GM23338 (cell line): Measurements from ENCODE around the gene KLK6. TPM values are rescaled to one million over a fixed set of nuclear protein-coding genes. Genes with fewer than 3 reads are reported as not detected.

ENCODE experiments used
- ATAC-seq: fragments of 200-7000 bp; cut with Tn5 transposase; 3 replicates; pipeline ENCODE4 v1.9.1; 2020
- DNase-seq: peaks from one replicate; pipeline ENCODE4 v3.0.0-alpha.2; 2015; ENCODE audit warnings: low spot score
- H2AFZ ChIP-seq: fragments of 200-600 bp; sonication (generic); 2 replicates; pipeline ENCODE4 v1.8.0; 2016; ENCODE audit warnings: antibody characterized with exemption, mild to moderate bottlenecking, moderate library complexity
- H3F3A ChIP-seq: fragments of 200-600 bp; sonication (generic); replicated peaks from 2 replicates; pipeline ENCODE4 v1.8.0; 2017; ENCODE audit warnings: antibody characterized with exemption, mixed run types, low read depth
- H3K27ac ChIP-seq: fragments of 200-600 bp; sonication (generic); 2 replicates; pipeline ENCODE4 v1.6.1; 2016; ENCODE audit warnings: low read depth
- H3K27me3 ChIP-seq: fragments of 200-600 bp; sonication (generic); 2 replicates; pipeline ENCODE4 v1.8.0; 2016; ENCODE audit warnings: mild to moderate bottlenecking, mixed run types, moderate library complexity; ENCODE audit not compliant: insufficient read depth
- H3K36me3 ChIP-seq: fragments of 200-600 bp; sonication (generic); 2 replicates; pipeline ENCODE4 v1.8.0; 2016; ENCODE audit warnings: mild to moderate bottlenecking; ENCODE audit not compliant: insufficient read depth
- H3K4me1 ChIP-seq: fragments of 200-600 bp; sonication (generic); 2 replicates; pipeline ENCODE4 v1.8.0; 2016; ENCODE audit warnings: mild to moderate bottlenecking, moderate library complexity; ENCODE audit not compliant: insufficient read depth
- H3K4me2 ChIP-seq: fragments of 200-600 bp; sonication (generic); 2 replicates; pipeline ENCODE4 v1.7.1; 2017; ENCODE audit warnings: mixed run types
- H3K4me3 ChIP-seq: fragments of 200-600 bp; sonication (generic); 2 replicates; pipeline ENCODE4 v1.6.1; 2016; ENCODE audit warnings: mixed run types
- H3K79me2 ChIP-seq: fragments of 200-600 bp; sonication (generic); replicated peaks from 2 replicates; pipeline ENCODE4 v1.8.0; 2017; ENCODE audit warnings: mild to moderate bottlenecking; ENCODE audit not compliant: insufficient read depth
- H3K9me2 ChIP-seq: fragments of 200-600 bp; sonication (generic); 2 replicates; pipeline ENCODE4 v1.8.0; 2017; ENCODE audit not compliant: insufficient read depth
- H4K20me1 ChIP-seq: fragments of 200-600 bp; sonication (generic); replicated peaks from 2 replicates; pipeline ENCODE4 v1.8.0; 2017; ENCODE audit warnings: mild to moderate bottlenecking; ENCODE audit not compliant: insufficient read depth
- H3K27ac Mint-ChIP-seq: 2 replicates; pipeline ENCODE4 v1.8.0; 2020; ENCODE audit warnings: inconsistent platforms, mild to moderate bottlenecking, moderate library complexity, mixed read lengths
- H3K27me3 Mint-ChIP-seq: 3 replicates; pipeline ENCODE4 v1.8.0; 2022; ENCODE audit warnings: low read depth, mild to moderate bottlenecking, moderate library complexity, mixed read lengths, inconsistent platforms; ENCODE audit not compliant: insufficient read depth, poor library complexity
- H3K36me3 Mint-ChIP-seq: 3 replicates; pipeline ENCODE4 v1.8.0; 2021; ENCODE audit warnings: low read depth, mild to moderate bottlenecking, inconsistent platforms, moderate library complexity, mixed read lengths
- H3K4me1 Mint-ChIP-seq: 3 replicates; pipeline ENCODE4 v1.8.0; 2020; ENCODE audit warnings: mild to moderate bottlenecking, inconsistent platforms, mixed read lengths
- H3K4me3 Mint-ChIP-seq: 3 replicates; pipeline ENCODE4 v1.8.0; 2021; ENCODE audit warnings: moderate library complexity, mild to moderate bottlenecking, inconsistent platforms, mixed read lengths
- H3K9me3 Mint-ChIP-seq: 3 replicates; pipeline ENCODE4 v1.8.0; 2020; ENCODE audit warnings: moderate library complexity, mild to moderate bottlenecking, inconsistent platforms, mixed read lengths
- ETS1 ChIP-seq: IDR thresholded peaks from 2 replicates; pipeline ENCODE4 v1.6.1; 2016; ENCODE audit warnings: antibody characterized with exemption
- EZH2 ChIP-seq: fragments of 200-600 bp; sonication (generic); IDR thresholded peaks from one replicate; pipeline ENCODE4 v1.8.0; 2017; ENCODE audit warnings: antibody characterized with exemption, mild to moderate bottlenecking, low read depth; ENCODE audit not compliant: unreplicated experiment
- EZH2phosphoT487 ChIP-seq: fragments of 200-600 bp; sonication (generic); IDR thresholded peaks from one replicate; pipeline ENCODE4 v1.8.1; 2018; ENCODE audit warnings: antibody characterized with exemption; ENCODE audit not compliant: unreplicated experiment
- JUNB ChIP-seq: IDR thresholded peaks from one replicate; pipeline ENCODE4 v1.6.1; 2016; ENCODE audit warnings: antibody characterized with exemption; ENCODE audit not compliant: unreplicated experiment
- NANOG ChIP-seq: IDR thresholded peaks from 2 replicates; pipeline ENCODE4 v1.6.1; 2016; ENCODE audit warnings: antibody characterized with exemption, borderline replicate concordance
- POLR2AphosphoS5 ChIP-seq: IDR thresholded peaks from 2 replicates; pipeline ENCODE4 v1.6.1; 2016; ENCODE audit warnings: antibody characterized with exemption, low read depth
- REST ChIP-seq: IDR thresholded peaks from one replicate; pipeline ENCODE4 v1.6.1; 2018; ENCODE audit warnings: antibody characterized with exemption; ENCODE audit not compliant: unreplicated experiment
- STAT1 ChIP-seq: IDR thresholded peaks from one replicate; pipeline ENCODE4 v1.6.1; 2016; ENCODE audit warnings: antibody characterized with exemption; ENCODE audit not compliant: unreplicated experiment
- ZNF114 ChIP-seq: fragments of 250-450 bp; sonication (Bioruptor Pico); IDR thresholded peaks from 2 replicates; pipeline ENCODE4 v1.5.0; 2020; ENCODE audit warnings: mild to moderate bottlenecking, moderate library complexity
- ZNF331 ChIP-seq: fragments of 250-450 bp; sonication (Bioruptor Pico); IDR thresholded peaks from 2 replicates; pipeline ENCODE4 v1.5.0; 2020; ENCODE audit warnings: low read depth, mild to moderate bottlenecking, moderate library complexity
- polyA plus RNA-seq: library from polyadenylated mRNA; unstranded; fragments of >200 nt; fragmentation: Nextera tagmentation; extraction: Ambion mirVana; gene quantifications from 2 replicates; pipeline ENCODE4 v1.2.1, GENCODE V29; 2016
- total RNA-seq: library from RNA; depleted of rRNA; stranded (reverse); fragments of >200 nt; shearing (Covaris generic); gene quantifications from 2 replicates; pipeline ENCODE4 v1.2.3, GENCODE V29; 2014
- TF ChIP-seq, protein P1 (sequence below), 2 experiments: fragments of 200-600 bp in 1 of 2; sonication (generic) in 1 of 2; conservative IDR thresholded peaks; 2 replicates each; pipeline versions ENCODE4 v1.5.1 to v1.6.1; 2016 to 2017; ENCODE audit warnings: antibody characterized with exemption in 2 of 2, low read depth in 2 of 2, mild to moderate bottlenecking in 2 of 2, moderate library complexity in 1 of 2

KLK6 gene
- total and polyA plus RNA-seq, 2 experiments from 2014 or later = 0.47 to 0.56 TPM

DNA sequence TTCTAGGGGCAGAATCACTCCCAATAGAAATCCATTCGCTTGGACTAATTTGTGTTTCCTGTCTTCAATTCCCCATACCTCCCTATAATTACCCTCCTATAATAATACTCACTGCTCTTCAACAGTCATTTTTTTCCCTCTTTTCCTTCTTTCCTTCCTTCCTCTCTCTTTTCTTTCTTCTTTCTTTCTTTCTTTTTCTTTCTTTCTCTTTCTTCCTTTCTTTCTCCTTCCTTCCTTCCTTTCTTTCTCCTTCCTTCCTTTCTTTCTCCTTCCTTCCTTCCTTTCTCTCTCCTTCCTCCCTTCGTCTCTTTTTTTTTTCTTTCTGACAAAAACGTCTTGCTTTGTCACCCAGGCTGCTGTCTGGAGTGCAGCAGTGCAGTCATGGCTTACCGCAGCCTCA lies 24.6 kb downstream of the KLK6 start:
- 0 out of 2 replicates have a peak, but pooled peaks cover 4% of the 10 kb centered on the region for H3K9me2 ChIP-seq
- H3K27me3 ChIP-seq = no peaks in the 10 kb centered on the region
- H3F3A ChIP-seq = no peaks in the 10 kb centered on the region
- no peak overlapping the region for H3K4me3 ChIP-seq
- H3K27ac Mint-ChIP-seq = no peak overlapping the region
- ATAC-seq (no peak), DNase-seq (no peak)
- H3K4me1 ChIP-seq = no peaks in the 10 kb centered on the region
- H3K9me3 Mint-ChIP-seq = peaks cover 42% of the 10 kb centered on the region
- no peak overlapping the region for H3K4me2 ChIP-seq
- H2AFZ ChIP-seq = no peak overlapping the region
- H4K20me1 ChIP-seq = no peaks in the 10 kb centered on the region
- H3K4me3 Mint-ChIP-seq = no peak overlapping the region
- H3K36me3 ChIP-seq = no peaks in the 10 kb centered on the region
- no peak overlapping the region for H3K27ac ChIP-seq
- TF ChIP-seq, protein P1, sequence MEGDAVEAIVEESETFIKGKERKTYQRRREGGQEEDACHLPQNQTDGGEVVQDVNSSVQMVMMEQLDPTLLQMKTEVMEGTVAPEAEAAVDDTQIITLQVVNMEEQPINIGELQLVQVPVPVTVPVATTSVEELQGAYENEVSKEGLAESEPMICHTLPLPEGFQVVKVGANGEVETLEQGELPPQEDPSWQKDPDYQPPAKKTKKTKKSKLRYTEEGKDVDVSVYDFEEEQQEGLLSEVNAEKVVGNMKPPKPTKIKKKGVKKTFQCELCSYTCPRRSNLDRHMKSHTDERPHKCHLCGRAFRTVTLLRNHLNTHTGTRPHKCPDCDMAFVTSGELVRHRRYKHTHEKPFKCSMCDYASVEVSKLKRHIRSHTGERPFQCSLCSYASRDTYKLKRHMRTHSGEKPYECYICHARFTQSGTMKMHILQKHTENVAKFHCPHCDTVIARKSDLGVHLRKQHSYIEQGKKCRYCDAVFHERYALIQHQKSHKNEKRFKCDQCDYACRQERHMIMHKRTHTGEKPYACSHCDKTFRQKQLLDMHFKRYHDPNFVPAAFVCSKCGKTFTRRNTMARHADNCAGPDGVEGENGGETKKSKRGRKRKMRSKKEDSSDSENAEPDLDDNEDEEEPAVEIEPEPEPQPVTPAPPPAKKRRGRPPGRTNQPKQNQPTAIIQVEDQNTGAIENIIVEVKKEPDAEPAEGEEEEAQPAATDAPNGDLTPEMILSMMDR (conservative IDR thresholded peaks at IDR 0.05; ENCODE audit: low read depth in 2 of 2) = no peak
- TF ChIP-seq JUNB = no peak
- TF ChIP-seq REST = no peak
- no peak for TF ChIP-seq POLR2AphosphoS5
- no peak for TF ChIP-seq NANOG
- H3K36me3 Mint-ChIP-seq = peaks cover 3% of the 10 kb centered on the region; the same call in 2 of the 3 replicates
- no peaks in the 10 kb centered on the region for H3K79me2 ChIP-seq
- peaks cover 4% of the 10 kb centered on the region for H3K27me3 Mint-ChIP-seq
- no peaks in the 10 kb centered on the region for H3K4me1 Mint-ChIP-seq

- no peaks in the 10 kb centered on the region for H3K79me2 ChIP-seq
- H3F3A ChIP-seq = no peaks in the 10 kb centered on the region
- no peaks in the 10 kb centered on the region for H3K27me3 ChIP-seq
- Mint-ChIP-seq H3K36me3 (peaks cover 3% of the 10 kb centered on the region; the same call in 2 of the 3 replicates), H3K4me3 (no peak overlapping the region), H3K27me3 (peaks cover 8% of the 10 kb centered on the region), H3K4me1 (no peaks in the 10 kb centered on the region), H3K9me3 (peaks cover 48% of the 10 kb centered on the region), H3K27ac (no peak overlapping the region)
- H3K27ac ChIP-seq = no peak overlapping the region
- no peaks in the 10 kb centered on the region for H4K20me1 ChIP-seq
- DNase-seq = no peak
- no peak overlapping the region for H2AFZ ChIP-seq
- H3K4me3 ChIP-seq = no peak overlapping the region
- ATAC-seq = no peak
- 0 out of 2 replicates have a peak, but pooled peaks cover 4% of the 10 kb centered on the region for H3K9me2 ChIP-seq
- H3K36me3 ChIP-seq = no peaks in the 10 kb centered on the region
- no peak overlapping the region for H3K4me2 ChIP-seq
- no peaks in the 10 kb centered on the region for H3K4me1 ChIP-seq
- TF ChIP-seq EZH2phosphoT487 (no peak), EZH2 (no peak), ZNF114 (CRISPR knock-in tag) (no peak), POLR2AphosphoS5 (no peak), STAT1 (no peak), ETS1 (no peak), REST (no peak), ZNF331 (no peak)
Observed at GRCh38 chr19:50943074-50943828, 26.1 kb downstream of the KLK6 start.
